Activated CD4-positive, CD25-positive, alpha-beta regulatory T cell treated with anti-CD3 and anti-CD28 coated beads, Interleukin-2, amount 50 U/mL, for 72 hours (primary cell): Measurements from ENCODE around the gene ZNF587B.
"Not testable (repeated sequence)": the region's sequence is repeated elsewhere in the genome, so short reads cannot be mapped to it uniquely, and the experiment has no call there.

ENCODE experiments used
- DNase-seq: peaks from one replicate; pipeline ENCODE4 v3.0.0; 2021

ZNF587B gene

GRCh38 chr19:57819475-57820148 is 10.5 kb upstream of the ZNF587B start:
- DNase-seq = peak; percentile 73

- DNase-seq = no peak
These were observed 9.5 kb upstream of the ZNF587B start for GRCh38 chr19:57820599-57820998.

DNA sequence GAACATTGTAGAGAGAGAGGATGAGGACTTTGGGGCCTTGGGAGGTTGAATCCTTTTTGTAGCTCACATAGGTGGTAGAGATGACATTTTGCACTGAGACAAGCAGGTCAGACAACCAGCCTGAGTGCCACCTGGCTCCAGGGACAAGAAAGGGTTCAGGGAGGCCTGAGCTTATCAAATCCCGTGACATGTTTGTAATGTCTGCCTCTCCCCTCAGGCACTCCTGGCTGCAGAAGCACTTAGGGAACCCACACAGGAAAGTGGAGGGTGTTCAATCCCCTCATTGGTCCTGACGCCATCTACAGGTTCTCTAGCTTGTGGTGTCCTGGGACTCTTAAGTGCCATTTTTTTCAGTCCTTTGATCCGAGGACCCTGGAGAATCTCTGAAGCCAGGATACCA is 9.0 kb upstream of the ZNF587B start:
- not testable (repeated sequence) for DNase-seq

DNA sequence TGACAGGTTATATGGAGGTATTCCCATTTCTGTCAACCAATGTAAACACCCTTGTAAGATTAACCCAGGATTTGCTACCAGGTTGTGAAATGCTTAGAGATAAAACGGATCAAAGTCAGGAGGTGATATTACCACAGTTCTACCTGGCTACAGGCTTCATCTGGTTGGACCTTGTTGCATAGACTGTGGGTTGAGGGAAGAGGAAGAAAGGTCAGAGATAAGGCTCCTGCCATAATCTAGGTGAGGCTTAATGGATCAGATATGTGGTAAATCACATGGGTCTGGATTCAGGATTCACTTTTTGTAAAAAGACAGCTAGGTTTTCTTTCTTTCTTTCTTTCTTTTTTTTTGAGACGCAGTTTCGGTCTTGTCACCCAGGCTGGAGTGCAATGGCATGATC is 8.6 kb upstream of the ZNF587B start:
- not testable (repeated sequence) for DNase-seq

GRCh38 chr19:57823155-57823554 is 6.9 kb upstream of the ZNF587B start:
- DNase-seq = not testable (repeated sequence)

GRCh38 chr19:57823608-57824007 is 6.5 kb upstream of the ZNF587B start:
- DNase-seq = not testable (repeated sequence)

GRCh38 chr19:57825511-57825910 is 4.6 kb upstream of the ZNF587B start:
- no peak for DNase-seq

- no peak for DNase-seq
These were observed 783 bp upstream of the ZNF587B start for GRCh38 chr19:57829316-57829715.

DNA sequence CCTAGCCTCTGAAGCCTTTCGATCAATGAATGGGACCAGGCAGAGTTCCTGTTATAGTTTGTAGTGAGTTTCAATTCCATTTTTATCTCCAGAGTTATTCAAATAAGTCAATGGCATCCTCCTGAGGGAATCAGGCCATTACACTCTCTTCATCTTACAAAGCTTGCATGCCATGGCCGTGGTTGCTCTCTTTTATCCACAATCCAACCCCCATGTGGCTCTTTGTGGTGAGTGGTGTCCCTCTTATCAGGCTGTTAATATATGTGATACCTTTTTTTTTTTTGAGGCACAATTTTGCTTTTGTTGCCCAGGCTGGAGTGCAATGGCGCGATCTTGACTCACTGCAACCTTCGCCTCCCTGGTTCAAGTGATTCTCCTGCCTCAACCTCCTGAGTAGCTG is 6.9 kb downstream of the ZNF587B start:
- DNase-seq = not testable (repeated sequence)

DNA sequence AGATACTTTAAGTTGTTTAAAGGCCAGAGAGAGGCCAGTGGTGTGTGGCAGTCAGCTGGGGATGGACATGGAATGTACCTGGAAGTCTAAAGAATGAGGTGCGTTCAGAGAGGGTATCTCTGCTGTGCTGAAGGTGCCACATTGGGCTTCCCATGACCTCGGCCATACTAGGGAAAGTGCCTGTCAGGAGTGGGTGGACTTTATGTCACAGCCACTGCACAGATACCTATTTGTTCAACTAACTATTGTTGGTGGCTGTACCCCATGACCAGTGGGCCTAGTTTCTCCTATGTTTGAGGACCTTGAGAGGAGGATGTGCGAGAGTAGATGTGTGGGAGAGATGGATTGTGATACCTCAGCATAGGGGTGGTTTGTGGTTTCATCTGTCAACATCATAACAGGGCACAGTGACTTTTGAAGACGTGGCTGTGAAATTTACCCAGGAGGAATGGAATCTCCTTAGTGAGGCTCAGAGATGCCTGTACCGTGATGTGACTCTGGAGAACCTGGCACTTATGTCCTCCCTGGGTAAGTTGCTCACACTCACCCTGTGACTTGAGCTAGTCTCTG is 8.6 kb downstream of the ZNF587B start:
- not testable (repeated sequence) for DNase-seq

DNA sequence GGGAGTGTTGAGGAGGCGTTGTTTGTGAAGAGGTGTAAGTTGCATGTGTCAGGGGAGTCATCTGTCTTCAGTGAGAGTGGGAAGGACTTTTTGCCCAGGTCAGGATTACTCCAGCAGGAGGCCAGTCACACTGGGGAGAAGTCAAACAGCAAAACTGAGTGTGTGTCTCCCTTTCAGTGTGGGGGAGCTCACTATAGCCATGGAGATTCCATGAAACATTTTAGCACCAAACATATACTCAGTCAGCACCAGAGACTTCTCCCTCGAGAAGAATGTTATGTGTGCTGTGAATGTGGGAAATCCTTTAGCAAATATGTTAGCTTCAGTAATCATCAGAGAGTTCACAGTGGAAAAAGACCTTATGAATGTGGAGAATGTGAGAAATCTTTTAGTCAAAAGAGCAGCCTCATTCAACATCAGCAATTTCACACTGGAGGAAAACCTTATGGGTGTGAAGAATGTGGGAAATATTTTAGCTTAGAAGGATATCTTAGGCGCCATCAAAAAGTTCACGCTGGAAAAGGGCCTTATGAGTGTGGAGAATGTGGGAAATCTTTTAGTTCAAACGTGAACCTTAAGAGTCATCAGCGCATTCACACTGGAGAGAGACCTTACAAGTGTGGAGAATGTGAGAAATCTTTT is 11.1 kb downstream of the ZNF587B start:
- DNase-seq = no peak

DNA sequence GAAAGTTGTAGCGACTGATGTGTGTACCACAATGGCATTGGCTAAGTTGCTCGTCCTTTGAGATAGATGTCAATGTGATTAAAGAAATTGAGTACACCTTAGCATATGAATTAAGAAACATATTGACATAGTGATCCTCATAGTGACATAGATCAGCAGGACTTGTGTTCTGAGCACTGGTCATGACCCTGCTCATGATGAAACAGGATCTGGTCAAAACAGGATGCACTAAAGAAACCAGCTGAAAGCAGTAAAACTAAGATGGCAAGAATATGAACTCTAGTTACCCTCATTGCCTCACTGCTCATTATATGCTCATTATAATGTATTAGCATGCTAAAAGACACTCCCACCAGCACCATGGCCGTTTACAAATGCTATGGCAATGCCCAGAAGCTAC is 17.1 kb downstream of the ZNF587B start:
- not testable (repeated sequence) for DNase-seq

GRCh38 chr19:57849162-57849665 is 19.1 kb downstream of the ZNF587B start:
- not testable (repeated sequence) for DNase-seq

DNA sequence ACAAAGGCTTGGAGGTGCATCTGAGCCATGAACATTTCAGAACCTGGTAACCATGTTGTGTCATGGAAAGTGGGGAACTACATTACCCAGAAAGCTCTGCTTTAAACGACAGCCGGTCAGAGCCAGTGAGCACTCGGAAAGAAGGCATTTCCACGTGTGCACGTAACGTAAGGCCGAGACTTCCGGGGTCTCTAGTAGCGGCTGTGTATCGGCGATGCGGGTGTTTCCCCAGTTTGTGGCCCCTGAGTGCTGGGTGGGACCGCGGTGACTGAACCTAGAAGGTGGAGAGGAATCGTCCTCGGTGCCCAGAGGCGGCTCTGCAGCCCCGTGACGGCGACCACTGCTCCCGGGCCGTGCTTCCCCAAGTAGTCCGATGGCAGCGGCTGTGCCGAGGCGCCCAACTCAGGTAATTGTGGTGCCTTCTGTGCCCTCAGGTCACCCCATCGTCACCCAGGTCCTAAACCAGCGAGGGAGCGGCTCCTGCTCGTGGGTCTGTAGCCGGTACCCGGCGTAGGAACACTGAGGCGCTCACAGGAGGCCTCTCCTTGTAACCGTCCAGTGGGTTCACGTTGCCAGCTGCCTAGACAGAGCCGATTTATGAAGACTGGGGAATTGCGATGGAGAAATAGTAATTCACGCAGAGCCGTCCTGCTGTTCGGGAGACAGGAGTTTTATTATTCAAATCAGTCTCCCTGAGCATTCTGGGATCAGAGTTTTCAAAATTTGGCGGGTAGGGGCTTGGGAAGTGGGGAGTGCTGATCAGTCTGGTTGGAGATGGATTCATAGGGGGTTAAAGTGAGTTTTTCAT is 19.8 kb downstream of the ZNF587B start, which contains the start of gene ZNF587:
Gene ZNF587, plus strand, starts transcription at position 194 of the 808 bp plus-strand sequence. Its CDS starts 180 bp downstream, at position 374.
- DNase-seq = peak; percentile 69

GRCh38 chr19:57850553-57851017 is 20.5 kb downstream of the ZNF587B start:
- DNase-seq = no peak

- not testable (repeated sequence) for DNase-seq
These were observed 21.9 kb downstream of the ZNF587B start for GRCh38 chr19:57851812-57852603.

DNA sequence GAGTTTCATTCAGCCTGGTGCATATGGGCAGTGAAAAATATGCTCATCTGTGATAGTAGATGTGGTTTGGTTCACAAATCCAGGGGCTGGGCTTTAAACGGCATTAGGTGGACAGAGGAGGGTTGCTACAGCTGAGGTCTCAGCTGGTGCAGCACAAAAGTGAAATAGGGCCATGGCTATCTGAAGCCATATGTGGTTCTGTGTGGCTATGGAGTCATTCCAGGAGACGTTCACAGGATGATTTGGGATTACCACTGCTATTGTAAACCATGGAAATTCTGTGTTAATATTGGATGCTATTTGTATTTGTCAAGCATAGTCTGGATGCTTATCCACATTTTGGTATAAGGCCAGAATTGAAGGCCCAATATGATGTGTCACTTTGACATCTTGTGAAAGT is 24.0 kb downstream of the ZNF587B start:
- DNase-seq = not testable (repeated sequence)

- not testable (repeated sequence) for DNase-seq
These were observed 32.3 kb downstream of the ZNF587B start for GRCh38 chr19:57862351-57862750.

- DNase-seq = no peak
These were observed 37.9 kb downstream of the ZNF587B start for GRCh38 chr19:57867868-57868492.

- DNase-seq = not testable (repeated sequence)
These were observed 39.6 kb downstream of the ZNF587B start for GRCh38 chr19:57869655-57870054.

DNA sequence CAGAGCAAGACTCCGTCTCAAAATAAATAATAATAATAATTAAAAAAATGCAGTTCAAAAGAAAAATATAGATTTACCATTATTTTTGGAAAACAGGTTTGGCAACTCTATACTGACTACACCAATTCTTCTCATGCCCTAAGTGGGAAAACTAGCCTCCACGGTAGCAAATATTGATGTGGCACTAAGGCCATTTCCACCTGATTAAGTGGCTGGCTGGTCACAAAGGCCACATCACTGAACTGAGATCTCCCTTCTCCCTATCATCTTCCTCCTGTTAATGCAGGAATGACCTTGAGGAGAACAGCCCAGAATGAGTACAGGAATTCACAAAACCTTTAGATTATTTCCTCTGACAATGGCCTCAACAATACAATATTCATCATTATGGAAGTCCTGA is 40.1 kb downstream of the ZNF587B start:
- DNase-seq = no peak

DNA sequence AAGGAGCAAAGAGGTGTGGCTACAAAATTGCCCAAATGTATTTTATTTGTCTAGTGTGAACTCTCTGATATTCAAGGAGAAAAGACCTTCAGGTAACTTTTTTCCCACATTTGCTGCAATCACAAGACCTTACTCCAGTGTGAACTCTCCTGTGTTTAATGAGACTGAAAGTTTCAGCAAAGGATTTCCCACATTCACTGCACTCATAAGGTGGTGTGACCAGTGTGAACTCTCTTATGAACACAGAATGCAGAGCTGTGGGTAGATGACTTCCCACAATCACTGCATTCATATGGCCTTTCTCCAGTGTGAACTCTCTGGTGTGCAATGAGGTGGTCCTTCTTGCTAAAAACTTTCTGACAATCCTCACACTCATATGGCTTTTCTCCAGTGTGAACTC is 42.4 kb downstream of the ZNF587B start:
- DNase-seq = no peak
